GM12801 (cell line): ENCODE measurements around the gene COL6A3.

Experiments used
- CTCF ChIP-seq: IDR thresholded peaks from one replicate; pipeline ENCODE4 v1.5.1; 2011; ENCODE audit warnings: control low read depth; ENCODE audit not compliant: insufficient read length; ENCODE audit errors: extremely low read depth

The COL6A3 gene

GRCh38 chr2:237424544-237424943 is 10.6 kb upstream of the COL6A3 start:
- no peak for TF ChIP-seq CTCF

GRCh38 chr2:237423891-237424290 is 9.9 kb upstream of the COL6A3 start:
- TF ChIP-seq CTCF, result no peak

- no peak for TF ChIP-seq CTCF
Observed at GRCh38 chr2:237422309-237422708, 8.3 kb upstream of the COL6A3 start.

GRCh38 chr2:237421542-237422116 is 7.7 kb upstream of the COL6A3 start:
- no peak for TF ChIP-seq CTCF

GRCh38 chr2:237418300-237418699 is 4.3 kb upstream of the COL6A3 start:
- no peak for TF ChIP-seq CTCF

- TF ChIP-seq CTCF, result no peak
Observed at GRCh38 chr2:237412988-237413776, 782 bp downstream of the COL6A3 start.

GRCh38 chr2:237412646-237412987 is 1.3 kb downstream of the COL6A3 start:
- no peak for TF ChIP-seq CTCF
